Activated naive CD4-positive, alpha-beta T cell (primary cell): Measurements from ENCODE around the gene LRPAP1.
A peak's percentile ranks its signal among the peaks of the same experiment; 100 is the strongest.
"Not testable (repeated sequence)": the region's sequence is repeated elsewhere in the genome, so short reads cannot be mapped to it uniquely, and the experiment has no call there.

Experiments
- DNase-seq, 4 experiments: peaks; one replicate each; lab custom pipeline; 2025; lab: John Stamatoyannopoulos, UW

LRPAP1 gene

GRCh38 chr4:3531879-3532750 is at the start of gene LRPAP1:
Gene LRPAP1, minus strand, starts transcription at chr4:3532422. Its CDS starts 10 bp downstream, at chr4:3532412.
- DNase-seq = peak; percentile 77 to 85 (median 81)

- DNase-seq = not testable (repeated sequence)
Measured at GRCh38 chr4:3581334-3582090, 49.3 kb upstream of the LRPAP1 start.

- DNase-seq = not testable (repeated sequence)
Measured at GRCh38 chr4:3580859-3581258, 48.6 kb upstream of the LRPAP1 start.

- DNase-seq = not testable (repeated sequence)
Measured at GRCh38 chr4:3578527-3579144, 46.4 kb upstream of the LRPAP1 start.

- not testable (repeated sequence) for DNase-seq
Measured at GRCh38 chr4:3578052-3578451, 45.8 kb upstream of the LRPAP1 start.

- DNase-seq = not testable (repeated sequence)
Measured at GRCh38 chr4:3577208-3577892, 45.1 kb upstream of the LRPAP1 start.

GRCh38 chr4:3576533-3577207 is 44.4 kb upstream of the LRPAP1 start:
- not testable (repeated sequence) for DNase-seq

GRCh38 chr4:3575426-3576369 is 43.5 kb upstream of the LRPAP1 start:
- DNase-seq = not testable (repeated sequence)

GRCh38 chr4:3574865-3575264 is 42.6 kb upstream of the LRPAP1 start:
- not testable (repeated sequence) for DNase-seq

- not testable (repeated sequence) for DNase-seq
Measured at GRCh38 chr4:3574346-3574745, 42.1 kb upstream of the LRPAP1 start.

GRCh38 chr4:3573131-3573530 is 40.9 kb upstream of the LRPAP1 start:
- no peak for DNase-seq

- no peak for DNase-seq
Measured at GRCh38 chr4:3572363-3572762, 40.1 kb upstream of the LRPAP1 start.

GRCh38 chr4:3571921-3572320 is 39.7 kb upstream of the LRPAP1 start:
- no peak for DNase-seq

GRCh38 chr4:3570923-3571322 is 38.7 kb upstream of the LRPAP1 start:
- DNase-seq = not testable (repeated sequence)

GRCh38 chr4:3569611-3570010 is 37.4 kb upstream of the LRPAP1 start:
- DNase-seq = not testable (repeated sequence)

- not testable (repeated sequence) for DNase-seq
Measured at GRCh38 chr4:3566701-3567100, 34.5 kb upstream of the LRPAP1 start.

GRCh38 chr4:3566301-3566700 is 34.1 kb upstream of the LRPAP1 start:
- not testable (repeated sequence) for DNase-seq

GRCh38 chr4:3564948-3565347 is 32.7 kb upstream of the LRPAP1 start:
- not testable (repeated sequence) for DNase-seq

GRCh38 chr4:3563403-3563802 is 31.2 kb upstream of the LRPAP1 start:
- DNase-seq = no peak

- DNase-seq = not testable (repeated sequence)
Measured at GRCh38 chr4:3562127-3562526, 29.9 kb upstream of the LRPAP1 start.
